HG03196 (cell line): ENCODE results near the gene HIC1.

Experiments
- ATAC-seq: cut with Tn5 transposase; IDR thresholded peaks from one replicate; pipeline ENCODE4 v1.9.1; 2021; ENCODE audit not compliant: unreplicated experiment

HIC1 gene

DNA sequence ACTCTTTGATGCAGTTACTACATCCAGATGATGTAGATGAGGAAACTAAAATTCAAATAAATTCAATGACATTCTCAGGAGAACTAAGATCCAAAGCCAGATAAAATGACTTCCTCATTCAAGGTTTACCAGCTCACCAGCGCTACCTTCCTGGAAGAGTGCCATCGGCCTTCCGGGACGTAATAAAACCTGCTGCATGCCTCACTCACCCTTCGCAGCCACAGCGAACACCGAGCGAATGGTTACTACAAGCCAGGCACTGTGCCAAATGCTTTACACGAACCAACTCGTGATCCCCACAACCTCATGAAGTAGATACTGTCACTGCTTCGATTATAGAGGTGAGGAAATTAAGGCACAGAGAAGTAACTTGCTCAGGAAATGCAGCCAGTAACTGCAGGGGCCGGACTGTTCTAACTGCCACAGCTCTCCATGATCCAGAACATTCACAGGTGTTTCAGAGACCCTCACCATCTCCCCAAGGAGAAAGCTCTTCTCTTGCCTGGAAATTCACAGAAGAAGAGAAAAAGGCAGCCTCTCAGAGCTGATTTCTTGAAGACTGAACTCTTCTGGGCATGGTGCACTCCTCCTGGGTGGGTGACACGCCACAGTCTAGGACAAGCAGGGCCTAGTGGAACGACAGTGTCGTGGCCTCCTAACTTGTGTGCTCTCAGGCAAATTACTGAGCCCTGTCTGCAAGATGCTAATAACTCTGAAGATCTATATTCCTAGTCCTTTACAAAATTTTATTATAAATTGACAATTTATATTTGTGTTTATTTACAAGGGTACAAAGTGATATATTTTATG lies 46.8 kb downstream of the HIC1 start:
- no peak for ATAC-seq

GRCh38 chr17:2102931-2103809 lies 48.3 kb downstream of the HIC1 start:
- no peak for ATAC-seq

DNA sequence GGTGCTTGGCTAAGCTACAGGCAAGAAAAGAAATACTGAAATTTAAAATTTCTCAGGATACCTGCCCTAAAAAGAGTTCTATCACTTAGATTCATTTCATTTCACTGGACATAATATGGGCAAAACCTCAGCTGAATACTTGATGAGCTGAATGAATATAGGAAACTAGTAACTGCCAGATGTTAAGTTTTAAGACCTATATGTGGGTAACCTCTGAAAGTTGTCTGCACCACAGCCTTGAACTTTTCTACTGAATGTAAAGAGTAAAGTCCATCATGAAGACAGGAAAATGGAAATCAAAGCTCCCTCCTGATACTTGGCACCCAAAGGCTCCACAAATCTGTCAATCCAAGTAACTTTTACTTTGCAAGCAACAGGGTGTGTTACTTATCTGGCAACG lies 50.8 kb downstream of the HIC1 start:
- ATAC-seq = no peak

- no peak for ATAC-seq
Measured at GRCh38 chr17:2106308-2106955, 51.5 kb downstream of the HIC1 start.

DNA sequence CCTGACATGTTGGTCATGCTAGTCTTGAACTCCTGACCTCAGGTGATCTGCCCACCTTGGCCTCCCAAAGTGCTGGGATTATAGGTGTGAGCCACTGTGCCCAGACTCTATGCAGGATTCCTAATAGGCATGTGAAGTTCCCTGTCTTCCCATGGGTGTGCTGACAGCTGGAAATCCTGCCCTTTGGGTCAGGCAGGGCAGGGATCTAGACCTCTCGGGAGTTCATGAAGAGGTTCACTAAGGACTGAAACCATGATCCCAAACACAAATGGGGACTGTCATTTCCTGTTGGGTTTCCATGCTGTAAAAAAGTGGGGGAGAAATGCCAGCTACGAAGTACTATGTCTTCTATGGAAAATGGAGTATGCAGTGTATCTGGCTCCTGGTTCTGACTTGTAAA lies 52.1 kb downstream of the HIC1 start:
- no peak for ATAC-seq

DNA sequence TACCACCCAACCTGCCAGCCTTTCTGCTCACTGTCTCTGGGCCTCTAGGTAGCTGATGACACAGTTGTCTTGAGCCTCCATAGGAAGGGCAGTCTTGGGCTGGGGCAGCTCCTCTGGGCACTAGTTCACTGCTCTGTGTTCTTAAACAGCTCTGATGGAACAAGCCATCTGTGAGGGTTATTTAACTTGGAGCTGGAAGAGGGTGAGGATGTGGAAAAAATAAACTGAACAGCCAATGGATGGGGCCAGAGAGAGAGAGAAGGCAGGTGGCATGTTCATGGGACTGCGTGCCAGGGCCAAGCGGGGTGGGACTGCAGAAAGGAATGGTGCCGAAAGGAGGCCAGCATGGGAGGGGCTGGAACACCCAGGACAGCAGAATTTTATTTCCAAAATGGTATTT lies 52.6 kb downstream of the HIC1 start:
- ATAC-seq = no peak

GRCh38 chr17:2108170-2108569 lies 53.3 kb downstream of the HIC1 start:
- no peak for ATAC-seq

- no peak for ATAC-seq
Measured at GRCh38 chr17:2110436-2110835, 55.5 kb downstream of the HIC1 start.

- no peak for ATAC-seq
Measured at GRCh38 chr17:2111691-2112090, 56.8 kb downstream of the HIC1 start.
